ENCODE data around the gene SAMHD1. TPM values are rescaled to one million over a fixed set of nuclear protein-coding genes. Genes with fewer than 3 reads are reported as not detected.

SAMHD1 gene
- total RNA-seq, 2 donors from 2014 or later = 24.0 to 35.6 TPM

- H3K36me3 ChIP-seq = no peaks in the 10 kb centered on the region
- H3K27ac ChIP-seq = no peak overlapping the region
- no peak overlapping the region for H3K4me3 ChIP-seq
- no peak for DNase-seq
- H3K27me3 ChIP-seq = no peaks in the 10 kb centered on the region
- no peak for TF ChIP-seq CTCF (IDR thresholded peaks at IDR 0.05)
- no peaks in the 10 kb centered on the region for H3K9me3 ChIP-seq
- intact Hi-C loops (cut with DNase I) = no loop called here
- no peak overlapping the region for H3K9ac ChIP-seq (ENCODE audit: low read depth in 2 of 2, low read length in 2 of 2)
- peaks cover 13% of the 10 kb centered on the region for H3K4me1 ChIP-seq
Measured at GRCh38 chr20:36865861-36866149, 85.7 kb downstream of the SAMHD1 start.

- DNase-seq = no peak
- Histone ChIP-seq H3K27ac (no peak overlapping the region), H3K9me3 (no peaks in the 10 kb centered on the region), H3K4me3 (no peak overlapping the region), H3K36me3 (no peaks in the 10 kb centered on the region), H3K4me1 (peaks cover 13% of the 10 kb centered on the region), H3K9ac (ENCODE audit: low read depth in 2 of 2, low read length in 2 of 2) (peak overlapping the region in 1 of 2 donors; percentile 2), H3K27me3 (no peaks in the 10 kb centered on the region)
- intact Hi-C loops (cut with DNase I) = no loop called here
- no peak for TF ChIP-seq CTCF (IDR thresholded peaks at IDR 0.05)
Measured at GRCh38 chr20:36865076-36865860, 86.2 kb downstream of the SAMHD1 start.

- Histone ChIP-seq H3K9ac (ENCODE audit: low read depth in 2 of 2, low read length in 2 of 2) (peak overlapping the region in 1 of 2 donors; percentile 88), H3K27ac (peak overlapping the region; percentile 17), H3K4me3 (peak overlapping the region; percentile 35), H3K9me3 (no peaks in the 10 kb centered on the region), H3K4me1 (peaks cover 13% of the 10 kb centered on the region), H3K27me3 (no peaks in the 10 kb centered on the region), H3K36me3 (no peaks in the 10 kb centered on the region)
- DNase-seq = no peak
- intact Hi-C loops (cut with DNase I) = no loop called here
- no peak for TF ChIP-seq CTCF (IDR thresholded peaks at IDR 0.05)
Measured at GRCh38 chr20:36862857-36863668, 88.4 kb downstream of the SAMHD1 start.

- Histone ChIP-seq H3K27me3 (no peaks in the 10 kb centered on the region), H3K27ac (peak overlapping the region; percentile 74), H3K4me1 (peaks cover 13% of the 10 kb centered on the region), H3K4me3 (peak overlapping the region; percentile 35), H3K9ac (ENCODE audit: low read depth in 2 of 2, low read length in 2 of 2) (peak overlapping the region; percentile 35 to 88), H3K9me3 (no peaks in the 10 kb centered on the region), H3K36me3 (no peaks in the 10 kb centered on the region)
- no peak for TF ChIP-seq CTCF (IDR thresholded peaks at IDR 0.05)
- intact Hi-C loops (cut with DNase I) = no loop called here
- DNase-seq = peak; percentile 82
Measured at GRCh38 chr20:36861875-36862801, 89.4 kb downstream of the SAMHD1 start.

- Histone ChIP-seq H3K4me3 (peak overlapping the region; percentile 35), H3K27me3 (no peaks in the 10 kb centered on the region), H3K27ac (peak overlapping the region; percentile 74), H3K9ac (ENCODE audit: low read depth in 2 of 2, low read length in 2 of 2) (peak overlapping the region; percentile 35 to 51), H3K4me1 (peaks cover 16% of the 10 kb centered on the region), H3K9me3 (no peaks in the 10 kb centered on the region), H3K36me3 (no peaks in the 10 kb centered on the region)
- no peak for TF ChIP-seq CTCF (IDR thresholded peaks at IDR 0.05)
- intact Hi-C loops (cut with DNase I) = no loop called here
- no peak for DNase-seq
Measured at GRCh38 chr20:36861625-36861874, 90.0 kb downstream of the SAMHD1 start.
